Diencephalon (tissue), 1 donor: ENCODE results near the gene TMTC3. TPM values are rescaled to one million over a fixed set of nuclear protein-coding genes. Genes with fewer than 3 reads are reported as not detected.

Experiments
- total RNA-seq: library from RNA; depleted of rRNA; stranded (reverse); fragments of >200 nt; gene quantifications from one replicate; pipeline ENCODE4 v1.2.3, GENCODE V29; 2014

Gene TMTC3
- 37.4 TPM for total RNA-seq

GRCh38 chr12:88141774-88142609, at the start of gene TMTC3, which contains the start of gene CEP290:
TMTC3 (plus strand) TSS chr12:88142307; CDS start chr12:88148316, 6,009 bp downstream.
CEP290 (minus strand) TSS chr12:88142088; CDS start chr12:88141307, 781 bp downstream.

Other genes with a start within 250 kb of the TMTC3 start
- 0.23 TPM for gene C12orf50, start 112.9 kb upstream of the TMTC3 start, total RNA-seq
- gene CEP290, start 219 bp upstream of the TMTC3 start, total RNA-seq, result 58.1 TPM